GM12801 (cell line): ENCODE measurements around the gene FOXA1.

Source experiments
- CTCF ChIP-seq: IDR thresholded peaks from one replicate; pipeline ENCODE4 v1.5.1; 2011; ENCODE audit warnings: control low read depth; ENCODE audit not compliant: insufficient read length; ENCODE audit errors: extremely low read depth

FOXA1 gene

GRCh38 chr14:37539992-37540391, 55.1 kb downstream of the FOXA1 start:
- TF ChIP-seq CTCF = no peak
